HFFc6 (cell line): ENCODE measurements around the gene SPC24. TPM values are rescaled to one million over a fixed set of nuclear protein-coding genes. Genes with fewer than 3 reads are reported as not detected.

Experiments
- DNase-seq: peaks from one replicate; pipeline ENCODE4 v3.0.0-alpha.2; 2018
- H3K27ac Mint-ChIP-seq: 2 replicates; pipeline ENCODE4 v1.8.0; 2020; ENCODE audit warnings: mild to moderate bottlenecking, mixed read lengths
- H3K27me3 Mint-ChIP-seq: 2 replicates; pipeline ENCODE4 v1.8.0; 2021; ENCODE audit warnings: mild to moderate bottlenecking, moderate library complexity, mixed read lengths; ENCODE audit not compliant: insufficient read depth
- H3K36me3 Mint-ChIP-seq: 2 replicates; pipeline ENCODE4 v1.8.0; 2021; ENCODE audit warnings: low read depth, mixed read lengths
- H3K4me1 Mint-ChIP-seq: 2 replicates; pipeline ENCODE4 v1.8.0; 2020; ENCODE audit warnings: low read depth, mixed read lengths
- H3K4me3 Mint-ChIP-seq: 2 replicates; pipeline ENCODE4 v1.8.0; 2020; ENCODE audit warnings: mild to moderate bottlenecking, moderate library complexity, mixed read lengths
- H3K9me3 Mint-ChIP-seq: 2 replicates; pipeline ENCODE4 v1.8.0; 2020; ENCODE audit warnings: mild to moderate bottlenecking, mixed read lengths
- total RNA-seq, 6 experiments: library from RNA; stranded (reverse); fragmentation: NEBNext Ultra II Directional; extraction: Animal tissue kit (Norgen Biotek cat#: 25700); gene quantifications; 2 replicates in 1 of 6; 3 replicates in 5 of 6; pipeline ENCODE4 v1.2.3, GENCODE V29; 2021
- TF ChIP-seq, protein P1 (sequence below): fragments of 200-600 bp; sonication (generic); IDR thresholded peaks from 2 replicates; pipeline ENCODE4 v1.5.0; 2021; ENCODE audit warnings: antibody characterized with exemption, mild to moderate bottlenecking

SPC24 gene
- total RNA-seq, 6 experiments from 2014 or later = 21.0 to 54.6 (median 50.3) TPM

DNA sequence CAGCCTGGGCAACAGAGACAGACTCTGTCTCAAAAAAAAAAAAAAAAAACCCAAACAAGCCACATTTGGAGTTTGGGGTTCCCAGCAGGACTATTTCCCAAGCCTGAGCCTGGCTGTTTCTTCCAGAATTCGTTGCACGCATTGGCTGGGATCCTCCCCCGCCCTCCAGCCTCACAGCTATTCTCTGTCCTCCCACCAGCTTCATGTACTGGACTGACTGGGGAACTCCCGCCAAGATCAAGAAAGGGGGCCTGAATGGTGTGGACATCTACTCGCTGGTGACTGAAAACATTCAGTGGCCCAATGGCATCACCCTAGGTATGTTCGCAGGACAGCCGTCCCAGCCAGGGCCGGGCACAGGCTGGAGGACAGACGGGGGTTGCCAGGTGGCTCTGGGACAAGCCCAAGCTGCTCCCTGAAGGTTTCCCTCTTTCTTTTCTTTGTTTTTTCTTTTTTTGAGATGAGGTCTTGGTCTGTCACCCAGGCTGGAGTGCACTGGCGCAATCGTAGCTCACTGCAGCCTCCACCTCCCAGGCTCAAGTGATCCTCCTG lies 39.6 kb downstream of the SPC24 start:
- H3K36me3 Mint-ChIP-seq = peaks cover 39% of the 10 kb centered on the region

DNA sequence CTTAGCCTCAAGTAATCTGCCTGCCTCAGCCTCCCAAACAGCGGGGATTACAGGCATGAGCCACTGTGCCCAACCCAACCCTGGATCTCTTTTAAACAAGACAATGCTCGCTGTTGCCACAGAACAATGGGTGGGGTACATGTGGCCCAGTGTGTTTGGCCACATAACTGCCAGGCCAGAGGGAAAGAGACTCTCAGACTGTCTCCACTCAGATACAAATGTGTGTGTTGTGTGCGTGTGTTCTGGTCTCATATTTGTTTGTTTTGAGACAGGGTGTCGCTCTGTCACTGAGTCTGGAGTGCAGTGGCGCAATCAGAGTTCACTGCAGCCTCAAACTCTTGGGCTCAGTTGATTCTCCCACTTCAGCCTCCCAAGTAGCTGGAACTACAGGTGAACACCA lies 40.5 kb downstream of the SPC24 start:
- Mint-ChIP-seq H3K9me3 (no peaks in the 10 kb centered on the region), H3K27me3 (peaks cover 5% of the 10 kb centered on the region), H3K4me1 (no peaks in the 10 kb centered on the region), H3K36me3 (peaks cover 30% of the 10 kb centered on the region), H3K4me3 (no peak overlapping the region), H3K27ac (no peak overlapping the region)
- TF ChIP-seq, protein P1, sequence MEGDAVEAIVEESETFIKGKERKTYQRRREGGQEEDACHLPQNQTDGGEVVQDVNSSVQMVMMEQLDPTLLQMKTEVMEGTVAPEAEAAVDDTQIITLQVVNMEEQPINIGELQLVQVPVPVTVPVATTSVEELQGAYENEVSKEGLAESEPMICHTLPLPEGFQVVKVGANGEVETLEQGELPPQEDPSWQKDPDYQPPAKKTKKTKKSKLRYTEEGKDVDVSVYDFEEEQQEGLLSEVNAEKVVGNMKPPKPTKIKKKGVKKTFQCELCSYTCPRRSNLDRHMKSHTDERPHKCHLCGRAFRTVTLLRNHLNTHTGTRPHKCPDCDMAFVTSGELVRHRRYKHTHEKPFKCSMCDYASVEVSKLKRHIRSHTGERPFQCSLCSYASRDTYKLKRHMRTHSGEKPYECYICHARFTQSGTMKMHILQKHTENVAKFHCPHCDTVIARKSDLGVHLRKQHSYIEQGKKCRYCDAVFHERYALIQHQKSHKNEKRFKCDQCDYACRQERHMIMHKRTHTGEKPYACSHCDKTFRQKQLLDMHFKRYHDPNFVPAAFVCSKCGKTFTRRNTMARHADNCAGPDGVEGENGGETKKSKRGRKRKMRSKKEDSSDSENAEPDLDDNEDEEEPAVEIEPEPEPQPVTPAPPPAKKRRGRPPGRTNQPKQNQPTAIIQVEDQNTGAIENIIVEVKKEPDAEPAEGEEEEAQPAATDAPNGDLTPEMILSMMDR = no peak
- no peak for DNase-seq

More for the DNA sequence above, 39.6 kb downstream of the SPC24 start:
- Mint-ChIP-seq H3K27ac (no peak overlapping the region), H3K4me3 (no peak overlapping the region), H3K27me3 (peaks cover 5% of the 10 kb centered on the region), H3K4me1 (no peaks in the 10 kb centered on the region), H3K9me3 (no peaks in the 10 kb centered on the region)
- TF ChIP-seq, protein P1 = no peak
- DNase-seq = no peak

DNA sequence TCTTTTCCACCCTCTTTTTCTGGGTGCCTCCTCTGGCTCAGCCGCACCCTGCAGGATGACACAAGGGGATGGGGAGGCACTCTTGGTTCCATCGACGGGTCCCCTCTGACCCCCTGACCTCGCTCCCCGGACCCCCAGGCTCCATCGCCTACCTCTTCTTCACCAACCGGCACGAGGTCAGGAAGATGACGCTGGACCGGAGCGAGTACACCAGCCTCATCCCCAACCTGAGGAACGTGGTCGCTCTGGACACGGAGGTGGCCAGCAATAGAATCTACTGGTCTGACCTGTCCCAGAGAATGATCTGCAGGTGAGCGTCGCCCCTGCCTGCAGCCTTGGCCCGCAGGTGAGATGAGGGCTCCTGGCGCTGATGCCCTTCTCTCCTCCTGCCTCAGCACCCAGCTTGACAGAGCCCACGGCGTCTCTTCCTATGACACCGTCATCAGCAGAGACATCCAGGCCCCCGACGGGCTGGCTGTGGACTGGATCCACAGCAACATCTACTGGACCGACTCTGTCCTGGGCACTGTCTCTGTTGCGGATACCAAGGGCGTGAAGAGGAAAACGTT lies 42.4 kb downstream of the SPC24 start:
- Mint-ChIP-seq H3K4me3 (no peak overlapping the region), H3K9me3 (no peaks in the 10 kb centered on the region), H3K36me3 (peaks cover 31% of the 10 kb centered on the region), H3K27ac (no peak overlapping the region), H3K27me3 (peaks cover 5% of the 10 kb centered on the region), H3K4me1 (no peaks in the 10 kb centered on the region)
- TF ChIP-seq, protein P1 = no peak
- DNase-seq = no peak

DNA sequence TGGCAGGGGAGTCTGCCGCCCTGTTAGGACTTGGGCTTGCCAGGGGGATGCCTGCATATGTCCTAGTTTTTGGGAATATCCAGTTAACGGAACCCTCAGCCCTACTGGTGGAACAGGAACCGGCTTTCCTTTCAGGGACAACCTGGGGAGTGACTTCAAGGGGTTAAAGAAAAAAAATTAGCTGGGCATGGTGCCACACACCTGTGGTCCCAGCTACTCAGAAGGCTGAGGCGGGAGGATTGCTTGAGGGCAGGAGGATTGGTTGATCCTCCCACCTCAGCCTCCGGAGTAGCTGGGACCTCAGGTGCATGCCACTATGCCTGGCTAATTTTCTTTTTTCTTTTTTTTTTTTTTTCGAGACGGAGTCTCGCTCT lies 43.8 kb downstream of the SPC24 start:
- no peak overlapping the region for H3K27ac Mint-ChIP-seq

DNA sequence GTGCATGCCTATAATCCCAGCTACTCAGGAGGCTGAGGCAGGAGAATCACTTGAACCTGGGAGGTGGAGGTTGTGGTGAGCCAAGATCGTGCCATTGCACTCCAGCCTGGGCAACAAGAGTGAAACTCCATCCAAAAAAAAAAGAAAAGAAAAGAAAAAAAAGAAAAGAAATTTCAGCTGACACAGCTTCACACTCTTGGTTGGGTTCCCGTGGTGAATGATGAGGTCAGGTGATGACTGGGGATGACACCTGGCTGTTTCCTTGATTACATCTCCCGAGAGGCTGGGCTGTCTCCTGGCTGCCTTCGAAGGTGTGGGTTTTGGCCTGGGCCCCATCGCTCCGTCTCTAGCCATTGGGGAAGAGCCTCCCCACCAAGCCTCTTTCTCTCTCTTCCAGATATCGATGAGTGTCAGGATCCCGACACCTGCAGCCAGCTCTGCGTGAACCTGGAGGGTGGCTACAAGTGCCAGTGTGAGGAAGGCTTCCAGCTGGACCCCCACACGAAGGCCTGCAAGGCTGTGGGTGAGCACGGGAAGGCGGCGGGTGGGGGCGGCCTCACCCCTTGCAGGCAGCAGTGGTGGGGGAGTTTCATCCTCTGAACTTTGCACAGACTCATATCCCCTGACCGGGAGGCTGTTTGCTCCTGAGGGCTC lies 44.3 kb downstream of the SPC24 start:
- Mint-ChIP-seq H3K4me3 (no peak overlapping the region), H3K9me3 (no peaks in the 10 kb centered on the region)

More for the DNA sequence above, 43.8 kb downstream of the SPC24 start:
- Mint-ChIP-seq H3K9me3 (no peaks in the 10 kb centered on the region), H3K36me3 (peaks cover 25% of the 10 kb centered on the region), H3K27me3 (peaks cover 5% of the 10 kb centered on the region), H3K4me3 (no peak overlapping the region), H3K4me1 (no peaks in the 10 kb centered on the region)
- DNase-seq = no peak
- TF ChIP-seq, protein P1 = no peak

More for the DNA sequence above, 44.3 kb downstream of the SPC24 start:
- TF ChIP-seq, protein P1 = no peak
- Mint-ChIP-seq H3K4me1 (no peaks in the 10 kb centered on the region), H3K36me3 (peaks cover 20% of the 10 kb centered on the region), H3K27ac (no peak overlapping the region), H3K27me3 (peaks cover 5% of the 10 kb centered on the region)
- DNase-seq = no peak
